Activated CD8-positive, alpha-beta T cell treated with anti-CD3 and anti-CD28 coated beads, Interleukin-2, amount 10 ng/mL, durations not matched to agents 7 days and 5 days (primary cell): ENCODE data around the gene FLNB. TPM values are rescaled to one million over a fixed set of nuclear protein-coding genes. Genes with fewer than 3 reads are reported as not detected.

Source experiments
- ATAC-seq: fragments of 150-1000 bp; cut with Tn5 transposase; one replicate; pipeline ENCODE4 v1.10.0; 2021; ENCODE audit warnings: moderate library complexity
- CTCF ChIA-PET: fragments of 350-600 bp; sonication (Branson Sonifier 250); formaldehyde crosslinking; loops from one replicate; lab custom pipeline; 2021; ENCODE audit warnings: antibody characterized with exemption; lab: Charles Lee
- POLR2A ChIA-PET: fragments of 350-600 bp; sonication (Branson Sonifier 250); formaldehyde crosslinking; loops from one replicate; lab custom pipeline; 2021; ENCODE audit warnings: antibody characterized with exemption; lab: Charles Lee
- DNase-seq: peaks from one replicate; pipeline ENCODE4 v3.0.0-alpha.2; 2020
- H3K27ac Mint-ChIP-seq: one replicate; pipeline ENCODE4 v1.8.0; 2021; ENCODE audit warnings: mild to moderate bottlenecking, mixed read lengths
- H3K27me3 Mint-ChIP-seq: one replicate; pipeline ENCODE4 v1.8.0; 2021; ENCODE audit warnings: low read depth, mixed read lengths
- H3K36me3 Mint-ChIP-seq: one replicate; pipeline ENCODE4 v1.8.0; 2021; ENCODE audit warnings: low read depth, mixed read lengths
- H3K4me1 Mint-ChIP-seq: one replicate; pipeline ENCODE4 v1.8.0; 2021; ENCODE audit warnings: low read depth, mixed read lengths
- H3K4me3 Mint-ChIP-seq: one replicate; pipeline ENCODE4 v1.8.0; 2021; ENCODE audit warnings: mild to moderate bottlenecking, mixed read lengths
- H3K9me3 Mint-ChIP-seq: one replicate; pipeline ENCODE4 v1.8.0; 2022; ENCODE audit warnings: mixed read lengths; ENCODE audit not compliant: insufficient read depth
- total RNA-seq, 2 experiments: library from RNA; stranded (reverse); gene quantifications; one replicate each; pipeline ENCODE4 v1.2.3, GENCODE V29; 2021

Gene FLNB
- total RNA-seq, 2 experiments from 2014 or later: 14.1 to 15.9 TPM

GRCh38 chr3:58013973-58014649, 5.9 kb downstream of the FLNB start:
- ChIA-PET POLR2A (no interaction called here), CTCF (interaction anchor here (1.1 to 2.3 kb wide), 6 partner anchors 21 to 292 kb away, joined by 3 to 6 read pairs (median 3); partner anchors contain the start of genes HTD2 and RPP14)
- no peak overlapping the region for H3K27ac Mint-ChIP-seq
- H3K4me1 Mint-ChIP-seq: peaks cover 39% of the 10 kb centered on the region
- H3K9me3 Mint-ChIP-seq: no peaks in the 10 kb centered on the region
- no peaks in the 10 kb centered on the region for H3K36me3 Mint-ChIP-seq
- no peaks in the 10 kb centered on the region for H3K27me3 Mint-ChIP-seq
- no peak for DNase-seq
- no peak for ATAC-seq
- H3K4me3 Mint-ChIP-seq: no peak overlapping the region

- no peak for ATAC-seq
- Mint-ChIP-seq H3K4me1 (peaks cover 34% of the 10 kb centered on the region), H3K27ac (no peak overlapping the region), H3K27me3 (no peaks in the 10 kb centered on the region), H3K36me3 (no peaks in the 10 kb centered on the region), H3K4me3 (no peak overlapping the region), H3K9me3 (no peaks in the 10 kb centered on the region)
- no peak for DNase-seq
- ChIA-PET POLR2A (no interaction called here), CTCF (no interaction called here)
These were observed 7.3 kb downstream of the FLNB start for GRCh38 chr3:58015520-58015915.

GRCh38 chr3:58016710-58017109, 8.5 kb downstream of the FLNB start:
- Mint-ChIP-seq H3K4me3 (no peak overlapping the region), H3K9me3 (no peaks in the 10 kb centered on the region), H3K36me3 (no peaks in the 10 kb centered on the region), H3K27me3 (no peaks in the 10 kb centered on the region), H3K27ac (no peak overlapping the region), H3K4me1 (peaks cover 27% of the 10 kb centered on the region)
- CTCF ChIA-PET: interaction anchor here (1.0 kb wide), 1 partner anchor 161 kb away, joined by 3 read pairs; no protein-coding TSS in a partner anchor
- DNase-seq (no peak), ATAC-seq (no peak)
- POLR2A ChIA-PET: no interaction called here

- Mint-ChIP-seq H3K4me3 (no peak overlapping the region), H3K27me3 (no peaks in the 10 kb centered on the region), H3K4me1 (peaks cover 15% of the 10 kb centered on the region), H3K36me3 (no peaks in the 10 kb centered on the region), H3K9me3 (no peaks in the 10 kb centered on the region), H3K27ac (no peak overlapping the region)
- DNase-seq (no peak), ATAC-seq (no peak)
- ChIA-PET POLR2A (interaction anchor here (0.8 kb wide), 1 partner anchor 40 kb away, joined by 3 read pairs; no protein-coding TSS in a partner anchor), CTCF (interaction anchor here (0.7 to 2.1 kb wide), 7 partner anchors 10 to 158 kb away, joined by 3 to 16 read pairs (median 3); partner anchors contain the start of gene FLNB)
These were observed 10.9 kb downstream of the FLNB start for GRCh38 chr3:58018892-58019742.

GRCh38 chr3:58020783-58021071, 12.5 kb downstream of the FLNB start:
- Mint-ChIP-seq H3K4me1 (peaks cover 15% of the 10 kb centered on the region), H3K9me3 (no peaks in the 10 kb centered on the region), H3K4me3 (no peak overlapping the region), H3K27ac (no peak overlapping the region), H3K27me3 (no peaks in the 10 kb centered on the region), H3K36me3 (no peaks in the 10 kb centered on the region)
- no peak for ATAC-seq
- ChIA-PET POLR2A (interaction anchor here (0.6 kb wide), 1 partner anchor 70 kb away, joined by 3 read pairs; no protein-coding TSS in a partner anchor), CTCF (interaction anchor here (1.3 to 2.1 kb wide), 2 partner anchors 13 to 58 kb away, joined by 3 to 16 read pairs; partner anchors contain the start of gene FLNB)
- no peak for DNase-seq

- H3K27ac Mint-ChIP-seq: no peak overlapping the region
- DNase-seq (no peak), ATAC-seq (no peak)
- H3K9me3 Mint-ChIP-seq: no peaks in the 10 kb centered on the region
- H3K4me1 Mint-ChIP-seq: peaks cover 15% of the 10 kb centered on the region
- CTCF ChIA-PET: interaction anchor here (1.4 to 2.1 kb wide), 2 partner anchors 11 to 13 kb away, joined by 3 to 16 read pairs; partner anchors contain the start of gene FLNB
- no peak overlapping the region for H3K4me3 Mint-ChIP-seq
- POLR2A ChIA-PET: no interaction called here
- H3K36me3 Mint-ChIP-seq: no peaks in the 10 kb centered on the region
- H3K27me3 Mint-ChIP-seq: no peaks in the 10 kb centered on the region
These were observed 13.1 kb downstream of the FLNB start for GRCh38 chr3:58021072-58021959.

- peaks cover 15% of the 10 kb centered on the region for H3K4me1 Mint-ChIP-seq
- H3K4me3 Mint-ChIP-seq: no peak overlapping the region
- no peak for DNase-seq
- no peak overlapping the region for H3K27ac Mint-ChIP-seq
- H3K27me3 Mint-ChIP-seq: no peaks in the 10 kb centered on the region
- ChIA-PET POLR2A (no interaction called here), CTCF (interaction anchor here (1.4 to 2.2 kb wide), 4 partner anchors 12 to 155 kb away, joined by 3 to 10 read pairs (median 4); partner anchors contain the start of gene FLNB)
- H3K36me3 Mint-ChIP-seq: no peaks in the 10 kb centered on the region
- H3K9me3 Mint-ChIP-seq: no peaks in the 10 kb centered on the region
- ATAC-seq: no peak
These were observed 13.7 kb downstream of the FLNB start for GRCh38 chr3:58021962-58022361.

- no peak for ATAC-seq
- DNase-seq: no peak
- POLR2A ChIA-PET: no interaction called here
- Mint-ChIP-seq H3K27ac (no peak overlapping the region), H3K4me1 (peaks cover 15% of the 10 kb centered on the region), H3K9me3 (no peaks in the 10 kb centered on the region), H3K4me3 (no peak overlapping the region), H3K36me3 (no peaks in the 10 kb centered on the region), H3K27me3 (no peaks in the 10 kb centered on the region)
- CTCF ChIA-PET: interaction anchor here (1.1 to 2.2 kb wide), 5 partner anchors 11 to 155 kb away, joined by 3 to 10 read pairs (median 4); partner anchors contain the start of gene FLNB
These were observed 14.3 kb downstream of the FLNB start for GRCh38 chr3:58022490-58022889.

- DNase-seq (no peak), ATAC-seq (no peak)
- no peaks in the 10 kb centered on the region for H3K36me3 Mint-ChIP-seq
- POLR2A ChIA-PET: no interaction called here
- H3K27me3 Mint-ChIP-seq: no peaks in the 10 kb centered on the region
- peaks cover 15% of the 10 kb centered on the region for H3K4me1 Mint-ChIP-seq
- H3K9me3 Mint-ChIP-seq: no peaks in the 10 kb centered on the region
- no peak overlapping the region for H3K4me3 Mint-ChIP-seq
- no peak overlapping the region for H3K27ac Mint-ChIP-seq
- CTCF ChIA-PET: interaction anchor here (0.9 to 2.2 kb wide), 5 partner anchors 10 to 194 kb away, joined by 3 to 10 read pairs (median 4); partner anchors contain the start of gene FLNB
These were observed 15.3 kb downstream of the FLNB start for GRCh38 chr3:58023531-58023930.

- Mint-ChIP-seq H3K27ac (no peak overlapping the region), H3K27me3 (no peaks in the 10 kb centered on the region), H3K4me1 (peaks cover 10% of the 10 kb centered on the region), H3K36me3 (no peaks in the 10 kb centered on the region), H3K9me3 (no peaks in the 10 kb centered on the region), H3K4me3 (no peak overlapping the region)
- POLR2A ChIA-PET: no interaction called here
- CTCF ChIA-PET: interaction anchor here (1.4 kb wide), 1 partner anchor 14 kb away, joined by 3 read pairs; no protein-coding TSS in a partner anchor
- DNase-seq (no peak), ATAC-seq (no peak)
These were observed 17.2 kb downstream of the FLNB start for GRCh38 chr3:58025406-58025805.
